NCI-H2196 (cell line): ENCODE measurements around the gene CLEC2A.

Experiments
- DNase-seq: peaks from one replicate; lab custom pipeline; 2025; ENCODE audit not compliant: unreplicated experiment; lab: John Stamatoyannopoulos, UW

CLEC2A gene

GRCh38 chr12:9935026-9935425, 2.9 kb upstream of the CLEC2A start:
- no peak for DNase-seq

- DNase-seq, result no peak
These were observed 1.8 kb upstream of the CLEC2A start for GRCh38 chr12:9933958-9934357.

- no peak for DNase-seq
These were observed 925 bp downstream of the CLEC2A start for GRCh38 chr12:9931245-9931644.

- DNase-seq, result no peak
These were observed 3.6 kb downstream of the CLEC2A start for GRCh38 chr12:9928607-9929006.

- DNase-seq, result no peak
These were observed 5.3 kb downstream of the CLEC2A start for GRCh38 chr12:9926876-9927275.

GRCh38 chr12:9925705-9926393, 6.3 kb downstream of the CLEC2A start:
- no peak for DNase-seq

- DNase-seq, result no peak
These were observed 9.7 kb downstream of the CLEC2A start for GRCh38 chr12:9922429-9922828.

- no peak for DNase-seq
These were observed 11.7 kb downstream of the CLEC2A start for GRCh38 chr12:9920451-9920850.

- DNase-seq, result no peak
These were observed 12.7 kb downstream of the CLEC2A start for GRCh38 chr12:9919443-9919842.

GRCh38 chr12:9911708-9912107, 20.5 kb downstream of the CLEC2A start:
- no peak for DNase-seq

- no peak for DNase-seq
These were observed 21.3 kb downstream of the CLEC2A start for GRCh38 chr12:9910716-9911421.

GRCh38 chr12:9909724-9910123, 22.4 kb downstream of the CLEC2A start:
- no peak for DNase-seq

GRCh38 chr12:9908350-9908749, 23.8 kb downstream of the CLEC2A start:
- no peak for DNase-seq

GRCh38 chr12:9907769-9908168, 24.4 kb downstream of the CLEC2A start:
- DNase-seq, result no peak

- no peak for DNase-seq
These were observed 25.3 kb downstream of the CLEC2A start for GRCh38 chr12:9906873-9907272.

GRCh38 chr12:9902539-9903228, 29.5 kb downstream of the CLEC2A start:
- DNase-seq, result no peak

GRCh38 chr12:9900930-9901329, 31.2 kb downstream of the CLEC2A start:
- DNase-seq, result no peak

- DNase-seq, result no peak
These were observed 33.0 kb downstream of the CLEC2A start for GRCh38 chr12:9899209-9899608.

GRCh38 chr12:9897535-9897934, 34.6 kb downstream of the CLEC2A start:
- DNase-seq, result no peak

- no peak for DNase-seq
These were observed 36.8 kb downstream of the CLEC2A start for GRCh38 chr12:9895215-9895971.

- DNase-seq, result no peak
These were observed 43.4 kb downstream of the CLEC2A start for GRCh38 chr12:9888665-9889273.
